NCI-H1105 treated with DMSO at 0.1 percent for 48 hours (cell line): ENCODE measurements around the gene ASTN2.

Source experiments
- DNase-seq: peaks from one replicate; lab custom pipeline; 2025; lab: John Stamatoyannopoulos, UW

ASTN2 gene

DNA sequence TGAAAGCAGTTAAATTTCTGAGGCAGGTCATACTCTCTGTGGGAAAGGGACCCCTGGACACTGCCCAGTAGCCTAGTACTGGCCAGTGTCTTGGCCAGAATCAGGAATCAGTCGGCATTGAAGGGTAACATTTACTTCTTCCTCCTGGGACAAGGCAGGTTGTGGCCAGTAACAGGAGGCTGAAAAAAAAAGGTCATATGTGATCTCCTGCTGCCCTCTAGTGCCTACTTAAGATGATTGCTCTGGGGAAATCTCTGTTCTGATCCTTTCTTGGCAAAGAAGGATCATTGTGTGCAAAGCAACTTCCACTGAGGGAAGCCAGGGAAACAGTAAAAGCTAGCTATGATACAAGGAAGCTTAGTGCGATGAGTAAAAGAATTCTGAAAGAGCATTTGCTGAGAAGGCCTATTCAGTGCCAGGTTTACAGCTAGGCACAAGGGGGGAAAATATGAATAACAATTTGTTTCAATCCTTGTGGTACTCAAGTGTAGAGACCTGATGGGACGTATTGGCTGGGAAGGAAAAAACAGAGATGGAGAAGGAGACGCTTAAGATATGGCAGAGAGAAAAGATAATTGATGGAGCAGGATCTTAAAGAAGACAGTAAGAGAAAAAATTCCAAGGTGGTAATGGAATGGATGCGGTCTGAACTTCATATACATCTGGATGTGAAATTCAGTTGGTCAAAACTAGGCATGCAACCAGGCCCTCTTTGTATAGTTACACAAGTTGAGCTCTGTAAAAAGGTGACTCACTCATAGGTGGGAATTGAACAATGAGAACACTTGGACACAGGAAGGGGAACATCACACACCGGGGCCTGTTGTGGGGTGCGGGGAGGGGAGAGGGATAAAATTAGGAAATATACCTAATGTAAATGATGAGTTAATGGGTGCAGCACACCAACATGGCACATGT lies 753.6 kb downstream of the ASTN2 start:
- peak; percentile 68 for DNase-seq

DNA sequence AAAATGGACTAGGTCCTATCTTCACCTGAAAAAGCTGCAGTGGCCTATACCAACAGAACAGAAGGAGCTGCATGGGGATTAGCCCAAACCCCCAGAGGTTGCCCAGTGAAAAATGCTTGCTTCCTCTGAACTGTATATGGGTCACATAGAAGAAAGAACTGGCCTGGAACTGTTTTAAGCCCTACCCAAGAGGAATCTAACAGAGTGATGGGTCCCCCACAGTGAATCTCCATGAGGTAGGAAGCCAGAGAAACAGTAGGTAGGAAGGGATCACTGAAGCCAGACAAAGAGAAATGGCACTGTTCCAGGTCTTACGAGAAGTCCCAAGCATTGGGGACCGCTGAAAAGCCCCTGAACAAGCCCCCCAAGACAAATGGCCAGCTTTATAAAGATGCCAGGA lies 756.6 kb downstream of the ASTN2 start:
- DNase-seq: no peak

DNA sequence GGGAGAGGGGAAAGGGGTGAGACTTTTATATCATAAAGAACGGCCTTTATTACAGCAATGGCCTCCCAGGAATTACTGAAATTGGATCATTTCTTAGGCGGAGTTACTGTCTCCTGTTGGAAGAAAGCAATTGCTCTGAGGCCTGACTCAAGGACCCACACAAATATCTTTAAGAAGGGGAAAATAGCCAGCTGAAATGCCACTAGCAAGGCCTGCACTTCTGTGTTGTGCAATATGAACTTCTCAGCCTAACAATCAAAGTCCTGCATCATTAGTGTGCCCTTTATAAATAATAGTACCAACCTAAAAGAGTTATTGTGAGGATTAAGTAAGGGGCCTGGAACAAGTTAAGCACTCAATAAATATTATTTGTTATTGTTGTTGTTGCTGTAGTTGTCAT lies 757.9 kb downstream of the ASTN2 start:
- DNase-seq: no peak

DNA sequence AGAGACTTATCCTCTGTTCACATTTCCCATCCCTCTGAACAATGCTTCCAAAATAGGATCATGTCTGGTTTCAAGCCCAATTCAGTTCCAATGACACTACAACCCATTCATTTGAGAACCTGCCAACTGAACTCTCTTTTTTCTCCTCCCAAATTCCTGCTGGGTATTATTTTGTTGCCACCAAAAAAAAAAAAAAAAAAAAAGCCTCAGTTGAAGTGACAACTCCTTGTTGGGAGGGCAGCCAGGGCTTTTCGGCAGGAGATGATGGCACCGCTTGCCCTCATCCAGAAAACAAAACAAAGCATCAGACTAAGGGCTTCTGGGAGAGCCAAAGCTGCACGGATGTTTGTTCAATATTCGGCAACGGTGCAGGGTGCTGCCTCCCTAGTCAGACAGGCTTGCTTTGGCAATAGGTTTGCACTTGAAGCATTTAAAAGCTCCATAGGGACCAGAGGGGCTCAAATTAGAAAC lies 758.3 kb downstream of the ASTN2 start:
- peak; percentile 4 for DNase-seq

DNA sequence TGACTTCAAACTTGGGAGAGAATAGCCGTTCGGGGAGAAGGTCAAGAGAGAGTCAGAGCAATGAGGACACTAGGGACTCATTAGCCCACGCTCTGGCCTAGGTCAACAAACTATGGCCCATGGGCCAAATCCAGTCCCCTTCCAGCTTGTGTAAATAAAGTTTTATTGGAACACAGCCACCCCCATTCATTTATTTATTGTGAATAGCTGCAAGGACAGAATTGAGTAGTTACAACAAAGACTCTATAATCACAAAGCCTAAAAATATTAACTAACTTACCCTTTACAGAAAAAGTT lies 760.9 kb downstream of the ASTN2 start:
- DNase-seq: no peak

DNA sequence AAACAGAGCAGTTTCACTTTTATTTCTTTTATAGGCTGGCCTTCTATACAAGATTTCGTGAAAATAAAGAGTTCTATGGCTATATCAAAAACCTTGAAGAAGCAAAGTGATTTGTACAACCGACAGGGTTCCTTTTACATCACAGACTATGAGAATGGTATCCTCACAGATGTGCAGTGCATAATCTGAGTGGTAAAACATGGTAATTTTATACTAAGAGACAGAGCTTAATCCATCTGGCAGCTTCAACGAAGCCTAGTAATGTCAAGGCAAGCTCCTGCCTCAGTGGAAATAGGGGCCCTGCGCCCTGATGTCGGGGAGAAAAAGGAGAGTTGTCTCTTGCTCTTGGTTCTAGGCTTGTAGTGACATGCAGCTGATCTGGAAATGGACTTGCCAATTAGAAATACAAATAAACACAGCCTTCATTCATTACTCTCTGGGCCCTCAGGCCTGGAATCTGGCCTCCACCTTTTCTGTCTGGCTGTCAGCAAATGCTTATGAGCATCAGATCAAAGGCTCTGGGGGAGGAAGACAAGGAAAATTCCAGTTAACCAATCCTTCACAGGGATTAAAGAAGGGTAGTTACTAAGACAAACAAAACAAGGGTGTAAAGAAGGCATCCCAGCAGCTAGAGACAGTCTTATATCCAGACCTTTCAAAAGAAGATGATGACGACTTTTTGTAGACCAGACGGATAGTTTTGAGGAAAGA lies 761.4 kb downstream of the ASTN2 start:
- DNase-seq: no peak

DNA sequence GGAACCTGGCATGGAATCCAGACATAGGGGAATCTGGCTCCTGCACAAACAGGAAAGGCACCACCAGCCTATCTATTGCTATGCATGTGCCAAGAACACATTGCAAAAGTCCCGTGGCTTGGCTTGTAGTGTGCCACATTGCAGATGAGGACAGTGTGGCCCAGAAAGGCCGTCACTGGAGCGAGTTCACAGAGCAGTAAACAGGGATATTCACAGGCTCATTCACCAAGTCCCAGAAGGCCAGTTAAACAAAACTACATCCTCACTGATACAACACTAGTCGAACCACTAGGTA lies 767.4 kb downstream of the ASTN2 start:
- no peak for DNase-seq

DNA sequence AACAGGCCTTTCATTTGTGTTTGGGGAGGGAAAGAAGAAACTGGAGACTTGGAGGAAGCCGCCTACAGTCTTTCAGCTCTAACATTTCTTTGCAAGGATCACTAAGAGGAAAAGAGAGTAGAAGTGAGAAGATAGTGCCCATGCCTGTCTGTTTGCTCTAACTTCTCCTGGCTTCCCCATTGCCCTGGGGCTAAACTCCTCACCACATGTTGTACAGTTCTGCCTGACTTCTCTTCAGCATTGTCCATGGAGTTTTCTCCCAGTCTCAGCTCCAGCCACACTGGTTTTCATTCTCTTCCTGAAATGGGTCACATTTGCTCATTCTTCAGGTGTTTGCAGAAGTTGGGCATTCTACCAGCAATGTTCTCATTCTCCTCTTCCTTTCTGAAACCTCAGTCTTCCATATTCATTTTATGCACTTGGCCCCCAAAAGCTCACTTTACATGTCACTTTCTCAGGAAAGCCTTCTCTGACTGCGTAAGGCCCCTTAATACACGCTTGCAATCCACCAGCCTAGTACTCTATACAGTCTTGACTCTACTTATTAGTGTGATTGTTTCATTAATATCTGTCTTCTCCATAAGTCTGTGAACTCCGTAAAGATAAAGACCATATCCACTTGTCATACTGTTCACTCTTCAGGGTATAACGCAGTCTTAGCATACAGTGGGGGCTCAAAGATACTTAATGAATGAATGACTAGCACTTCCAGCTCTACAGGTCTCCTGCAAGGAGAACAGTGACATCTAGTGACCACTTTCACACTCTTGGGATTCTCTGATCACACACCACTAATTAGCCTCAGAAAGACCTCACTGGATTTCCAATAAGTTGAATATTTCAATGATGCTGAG lies 768.0 kb downstream of the ASTN2 start:
- DNase-seq: peak; percentile 27

DNA sequence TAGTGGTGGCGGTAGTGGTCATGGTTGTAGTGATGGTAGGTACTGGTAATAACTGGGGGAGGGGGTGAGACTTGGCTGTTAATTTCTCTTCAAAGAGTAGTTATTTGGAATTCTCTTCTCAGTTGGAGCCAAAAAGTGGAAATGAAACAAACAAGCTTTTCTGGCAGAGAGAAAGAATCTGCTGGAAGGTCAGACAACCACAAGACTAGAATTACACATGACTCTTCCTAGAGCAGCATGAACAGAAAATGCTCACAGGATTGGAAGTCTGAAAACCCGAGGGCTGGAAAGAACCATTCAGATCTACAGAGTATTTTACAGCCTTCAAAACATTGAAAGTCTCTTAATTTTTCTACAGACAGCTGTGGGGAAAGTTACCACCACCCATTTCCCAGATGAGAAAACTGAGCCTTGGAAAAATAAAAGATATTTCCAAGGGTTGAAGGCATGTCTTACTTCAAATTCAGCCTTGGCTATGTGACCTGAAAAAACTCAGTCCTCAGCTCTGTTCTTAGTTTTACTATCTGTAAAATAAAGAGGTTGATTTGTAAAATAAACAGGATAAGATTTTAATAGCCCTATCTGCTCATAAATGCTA lies 770.7 kb downstream of the ASTN2 start:
- no peak for DNase-seq

DNA sequence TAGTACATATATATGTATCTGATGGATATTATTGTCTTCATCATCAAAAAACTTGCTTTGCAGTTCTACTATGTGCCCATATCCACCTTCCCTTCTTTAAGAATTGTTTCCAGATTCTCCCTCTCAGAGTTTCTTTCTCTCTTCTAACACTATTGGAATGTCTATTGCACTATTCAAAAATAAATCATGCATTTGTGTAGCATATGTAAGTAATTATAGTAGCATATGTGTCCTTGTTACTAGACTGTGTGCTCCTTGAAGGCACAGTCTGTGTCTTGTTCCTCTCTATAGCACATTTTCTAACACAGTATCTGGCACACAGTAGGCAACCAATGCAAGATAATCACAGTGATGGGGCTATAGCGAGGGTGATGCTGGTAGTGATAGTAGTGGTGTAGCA lies 771.2 kb downstream of the ASTN2 start:
- no peak for DNase-seq

DNA sequence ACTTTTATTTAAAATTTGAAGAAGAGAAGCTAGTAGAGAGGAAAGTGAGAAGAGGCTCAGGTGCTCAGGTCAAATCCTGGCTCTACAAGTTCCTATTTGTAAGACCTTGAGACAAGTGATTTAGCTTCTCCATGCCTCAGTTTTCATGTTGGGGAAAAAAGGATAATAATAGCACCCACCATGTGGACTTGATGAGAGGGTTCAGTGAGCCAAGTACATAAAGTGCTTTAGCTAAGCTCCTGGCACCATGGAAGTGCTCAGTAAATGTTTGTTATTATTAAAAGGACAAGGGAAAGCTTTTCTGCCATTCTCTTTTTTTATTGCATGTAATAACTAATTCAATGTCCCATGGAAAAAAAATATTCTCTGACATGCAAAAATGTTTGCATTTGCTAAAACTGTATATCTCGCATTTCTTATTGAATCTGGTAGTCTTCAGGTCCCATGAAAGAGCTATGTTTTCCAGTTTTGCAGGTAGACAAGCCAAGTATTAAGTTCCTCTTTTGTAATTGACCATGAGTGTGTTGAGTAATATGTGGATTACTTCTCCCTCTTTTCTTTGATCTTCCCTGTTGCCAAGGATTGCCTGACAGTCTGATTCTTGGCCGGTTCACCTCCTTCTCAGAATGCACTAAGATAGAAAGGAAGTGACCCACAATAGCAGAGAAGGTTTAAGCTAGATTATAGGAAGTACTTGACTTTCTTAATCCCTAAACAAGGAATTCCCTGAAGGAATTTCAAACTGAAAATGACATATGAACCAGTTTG lies 773.4 kb downstream of the ASTN2 start:
- DNase-seq: no peak

DNA sequence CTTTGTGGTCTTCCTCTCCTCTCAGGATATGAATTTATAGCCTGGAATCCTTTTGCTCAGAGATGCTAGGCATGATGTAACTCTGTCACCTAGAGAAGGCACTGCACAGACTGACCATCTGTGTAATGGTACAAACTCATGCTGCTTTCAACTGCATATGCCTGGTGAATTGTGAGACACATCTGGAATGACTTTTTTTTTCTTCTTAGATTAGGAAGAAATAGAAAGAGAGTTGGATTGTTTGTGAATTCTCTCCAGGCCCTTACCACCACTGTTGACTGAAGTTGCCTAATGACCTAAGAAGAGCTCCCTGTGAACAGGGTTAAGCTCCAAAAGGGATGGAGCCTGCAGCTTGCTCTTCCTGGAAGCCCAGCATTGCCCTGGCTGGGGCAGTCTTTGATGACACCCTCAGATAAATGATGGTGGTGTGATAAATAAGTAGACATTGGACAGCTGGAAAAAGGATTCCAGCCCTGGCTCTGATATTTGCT lies 775.6 kb downstream of the ASTN2 start:
- DNase-seq: no peak

DNA sequence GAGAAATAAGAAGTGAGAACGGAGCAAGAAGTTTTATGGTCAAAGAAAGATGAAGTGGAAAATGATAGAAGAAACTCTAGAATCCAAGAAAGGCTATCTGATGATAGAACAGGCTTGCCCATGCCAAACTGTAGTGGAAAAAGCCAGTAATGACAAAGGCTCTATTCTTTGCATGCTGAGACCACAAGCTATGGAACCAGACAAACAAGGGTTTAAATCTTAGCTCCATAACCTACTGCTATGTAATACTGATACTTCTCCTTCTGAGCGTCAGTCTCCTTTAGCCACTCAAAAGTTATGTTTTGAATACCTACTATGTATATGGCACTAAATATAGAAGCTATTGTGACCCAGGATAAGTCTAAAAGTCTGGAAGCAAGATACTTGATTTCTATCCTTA lies 778.9 kb downstream of the ASTN2 start:
- no peak for DNase-seq

DNA sequence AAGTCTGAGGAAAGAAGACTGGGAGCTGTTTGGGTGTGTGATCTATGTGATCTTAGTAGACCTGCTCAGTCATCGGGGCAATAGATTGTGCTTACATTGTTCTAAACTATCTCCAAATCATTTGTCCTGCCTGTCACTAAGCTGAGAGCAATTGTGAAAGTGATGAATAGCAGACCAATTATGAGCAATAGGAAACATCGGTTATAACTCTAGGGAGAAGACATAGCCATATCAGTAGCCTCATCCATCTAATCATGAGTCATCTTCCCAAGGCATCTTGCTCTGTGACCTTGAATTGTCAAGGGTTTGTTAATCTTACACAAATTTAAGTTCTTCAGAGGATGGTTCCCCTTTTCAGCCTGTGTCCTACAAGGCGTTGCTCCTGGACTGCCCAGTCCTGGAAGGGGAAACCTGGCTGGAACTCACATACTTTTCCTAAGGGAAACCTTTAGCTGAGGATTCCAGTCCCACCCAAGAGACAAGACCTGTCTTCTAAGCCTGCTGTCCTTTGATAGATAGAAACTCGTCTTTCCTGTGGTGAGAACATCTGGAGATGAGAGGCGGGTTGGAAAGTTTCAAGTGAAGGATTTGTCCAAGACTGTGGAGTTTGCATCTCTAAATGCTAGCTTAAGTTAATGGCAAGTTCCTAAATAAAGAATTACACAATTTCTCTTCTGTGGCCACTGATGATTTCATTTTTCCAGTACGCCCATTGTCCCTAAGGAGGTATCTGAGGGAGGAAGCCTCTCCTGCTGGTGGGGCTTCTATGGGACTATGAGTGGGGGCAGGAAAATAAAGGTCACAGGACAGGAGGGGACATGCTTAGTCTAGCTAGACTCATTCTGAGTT lies 781.6 kb downstream of the ASTN2 start:
- DNase-seq: no peak

DNA sequence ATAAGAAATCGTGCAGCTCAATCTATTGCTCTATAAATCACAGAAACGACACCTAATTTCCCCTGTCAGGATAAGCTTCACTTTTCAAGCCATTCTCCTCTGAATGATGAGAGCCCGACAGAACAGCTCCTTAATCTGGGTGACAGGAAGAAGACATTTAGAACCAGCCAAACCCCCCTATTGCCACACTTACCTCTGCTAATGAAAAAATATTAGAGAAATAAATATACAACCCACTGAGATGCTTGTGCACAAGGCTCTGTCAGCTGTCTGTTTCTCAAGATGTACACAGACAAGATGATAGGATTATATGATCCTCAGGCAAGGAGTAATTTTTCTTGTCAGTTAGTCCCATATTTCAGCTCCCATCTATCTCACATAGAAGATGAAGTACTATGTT lies 785.2 kb downstream of the ASTN2 start:
- DNase-seq: no peak

DNA sequence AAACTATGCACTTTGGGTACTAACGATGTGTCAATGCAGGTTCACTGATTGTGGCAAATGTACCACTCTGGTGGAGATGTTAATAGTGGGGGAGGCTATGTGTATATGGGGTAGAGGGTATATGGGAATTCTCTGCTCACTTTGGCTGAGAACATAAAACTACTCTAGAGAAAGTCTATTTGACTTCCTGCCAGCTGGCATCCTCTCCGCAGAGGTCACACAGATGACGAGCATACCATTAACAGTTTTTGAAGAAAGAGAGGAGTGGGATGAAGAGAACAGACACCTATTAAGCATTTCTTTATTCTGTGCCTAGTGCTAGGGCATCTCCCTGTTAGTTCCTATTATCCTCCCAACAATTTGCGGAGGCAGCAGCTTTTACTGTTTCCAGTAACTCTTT lies 786.1 kb downstream of the ASTN2 start:
- no peak for DNase-seq

DNA sequence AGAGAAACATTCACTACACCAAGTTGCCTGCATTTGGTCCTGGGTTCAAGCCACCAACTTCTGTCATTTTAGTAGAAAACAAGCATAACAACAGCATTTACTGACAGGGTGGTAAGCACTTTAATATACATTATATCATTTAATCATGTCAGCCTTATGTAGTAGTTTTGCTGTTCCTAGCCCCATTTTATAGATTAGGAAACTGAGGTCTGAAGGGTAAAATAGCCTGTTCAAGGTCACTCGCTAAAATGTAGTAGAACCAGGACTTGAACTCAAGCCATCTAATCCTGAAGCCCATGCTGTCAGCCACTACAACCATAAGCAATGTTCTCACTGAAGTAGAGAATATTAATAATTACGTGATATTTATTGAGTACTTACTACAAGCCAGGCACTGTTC lies 787.4 kb downstream of the ASTN2 start:
- DNase-seq: no peak

DNA sequence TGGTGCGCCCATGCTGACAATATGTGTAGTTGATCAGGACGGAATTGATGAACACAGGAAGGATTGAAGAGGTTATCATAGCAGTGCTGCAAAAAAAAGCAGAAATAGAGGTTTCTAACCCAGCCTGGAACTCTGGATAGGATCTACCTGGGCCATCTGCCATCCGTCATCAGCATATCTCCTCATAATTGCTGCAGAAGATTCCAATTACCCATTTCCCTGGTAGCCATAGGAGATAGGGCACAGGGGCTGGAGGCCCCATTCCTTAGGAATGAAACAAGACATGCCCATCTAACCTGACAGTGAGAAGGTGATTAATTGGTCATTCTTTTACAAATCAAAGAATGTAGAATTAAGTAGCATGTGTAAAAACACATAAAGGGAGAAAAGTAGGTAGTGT lies 788.1 kb downstream of the ASTN2 start:
- DNase-seq: no peak

DNA sequence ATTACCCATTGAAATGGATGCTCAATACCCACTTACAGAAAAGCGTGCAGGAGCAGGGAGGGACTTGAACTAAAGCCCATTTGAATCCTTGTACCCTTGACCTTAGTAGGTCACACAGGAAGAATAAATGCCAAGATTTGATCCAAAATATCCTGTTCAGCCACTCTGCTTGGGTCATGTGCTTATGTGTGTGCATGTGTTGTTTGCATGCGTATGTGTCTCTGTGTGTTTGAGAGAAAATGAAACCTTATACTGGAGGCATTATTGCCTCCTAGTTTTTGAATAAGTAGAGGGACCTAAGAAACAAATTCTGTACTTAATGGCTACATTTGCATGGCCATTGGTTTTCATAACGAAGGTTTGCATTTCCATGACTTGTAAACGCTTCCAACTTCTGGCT lies 791.1 kb downstream of the ASTN2 start:
- DNase-seq: no peak

DNA sequence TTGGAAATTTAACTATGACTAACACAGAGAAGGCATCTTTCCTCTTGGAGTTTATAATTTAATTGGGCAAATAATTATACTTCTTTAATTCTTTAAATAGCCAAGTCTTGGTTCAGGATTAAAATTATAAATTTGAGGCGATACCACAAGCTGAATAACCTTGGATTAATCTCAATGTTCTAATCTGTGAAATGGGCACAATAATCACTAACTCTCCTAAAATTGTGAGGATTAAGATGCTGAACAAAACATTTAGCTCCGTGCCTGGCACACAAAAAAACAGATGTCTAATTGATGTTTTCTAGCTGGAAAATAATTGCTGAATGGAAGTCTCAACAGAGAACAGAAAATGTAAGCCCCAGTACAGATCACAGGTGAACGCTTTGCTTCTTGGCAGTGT lies 797.5 kb downstream of the ASTN2 start:
- no peak for DNase-seq
